Measurements from ENCODE around the gene PRDM1.

Gene PRDM1

DNA sequence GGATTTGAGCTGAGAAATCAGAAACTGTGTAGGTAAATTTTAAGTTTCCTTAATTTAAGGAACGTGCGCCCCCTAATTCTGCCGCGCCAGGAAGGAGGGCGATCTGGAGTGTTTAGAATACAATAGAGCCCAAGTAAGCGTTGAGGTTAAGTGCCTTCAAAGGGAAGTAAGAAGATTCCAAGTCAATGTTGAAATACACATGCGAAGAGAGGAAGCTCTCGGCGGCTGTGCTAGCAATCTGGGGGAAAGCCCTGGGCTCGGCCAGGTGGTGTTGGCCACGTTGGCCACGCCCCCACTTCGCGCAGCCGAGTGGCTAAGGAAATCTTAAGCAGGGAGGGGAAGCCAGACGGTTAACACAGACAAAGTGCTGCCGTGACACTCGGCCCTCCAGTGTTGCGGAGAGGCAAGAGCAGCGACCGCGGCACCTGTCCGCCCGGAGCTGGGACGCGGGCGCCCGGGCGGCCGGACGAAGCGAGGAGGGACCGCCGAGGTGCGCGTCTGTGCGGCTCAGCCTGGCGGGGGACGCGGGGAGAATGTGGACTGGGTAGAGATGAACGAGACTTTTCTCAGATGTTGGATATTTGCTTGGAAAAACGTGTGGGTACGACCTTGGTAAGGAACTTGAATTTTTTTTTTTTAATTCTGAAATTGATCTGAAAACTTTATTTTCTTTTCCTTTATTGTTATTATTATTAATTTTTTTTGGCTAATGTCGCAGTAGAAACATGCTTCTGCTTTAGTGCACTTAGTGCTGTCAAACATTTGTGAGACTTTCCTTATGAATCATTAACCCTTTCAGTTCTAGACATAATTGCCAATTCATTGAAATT lies at the start of gene PRDM1:
TSS of gene PRDM1 (plus strand) at position 353 of the 830 bp plus-strand sequence. CDS start at position 571, 218 bp downstream.
- DNase-seq (ENCODE audit: low read depth, low spot score): peak; percentile 91

DNA sequence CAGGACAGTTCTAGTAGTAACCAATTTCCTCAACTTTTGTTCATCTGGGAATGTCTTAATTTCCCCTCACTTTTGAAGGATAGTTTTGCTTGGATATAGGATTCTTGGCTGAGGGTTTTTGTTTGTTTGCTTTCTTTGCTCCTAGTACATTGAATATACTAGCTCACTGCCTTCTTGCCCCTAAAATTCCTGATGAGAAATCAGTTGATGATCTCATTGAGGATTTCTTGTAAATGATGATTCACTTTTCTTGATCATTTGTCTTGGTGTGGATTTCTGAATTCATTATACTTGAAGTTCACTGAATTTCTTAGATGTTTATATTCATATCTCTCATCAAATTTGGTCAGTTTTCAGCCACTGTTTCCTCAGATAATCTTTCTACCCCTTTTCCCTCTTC lies 49.1 kb upstream of the PRDM1 start:
- DNase-seq (ENCODE audit: low read depth, low spot score): no peak

DNA sequence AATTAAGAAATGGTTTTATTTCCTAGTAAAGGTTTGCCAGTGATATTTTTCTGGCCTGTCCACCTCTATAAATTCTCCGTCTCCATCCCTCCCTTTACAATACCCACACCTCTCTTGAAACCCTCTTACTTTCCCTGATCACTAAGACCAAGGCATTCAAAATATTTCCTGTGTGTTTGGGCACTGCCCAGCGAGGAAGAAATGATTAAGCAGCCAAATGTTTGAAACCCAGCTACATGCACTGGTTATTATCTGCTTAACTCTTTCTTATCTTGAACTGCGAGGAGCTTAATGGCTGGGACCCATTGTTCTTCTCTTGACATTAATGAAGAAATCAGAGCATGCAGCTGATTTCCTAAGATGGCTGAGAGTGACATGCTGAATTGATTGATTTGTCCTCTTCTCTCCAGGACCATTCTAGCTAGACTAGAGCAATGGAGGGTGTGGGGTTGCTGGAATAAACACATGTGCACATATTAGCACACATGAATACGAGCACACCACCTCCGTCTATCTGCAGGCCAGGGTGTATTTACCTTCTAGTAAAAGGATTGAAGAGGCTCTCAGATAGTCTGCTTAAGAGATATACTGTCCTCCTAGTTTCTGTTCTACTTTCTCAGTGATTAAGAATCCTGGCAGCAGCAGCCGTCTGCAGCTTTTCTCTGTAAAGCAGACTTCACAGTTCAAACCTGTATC lies 46.1 kb upstream of the PRDM1 start:
- no peak for DNase-seq (ENCODE audit: low read depth, low spot score)

- no peak for DNase-seq (ENCODE audit: low read depth, low spot score)
These were observed 42.0 kb upstream of the PRDM1 start for GRCh38 chr6:106044151-106044550.

- no peak for DNase-seq (ENCODE audit: low read depth, low spot score)
These were observed 41.1 kb upstream of the PRDM1 start for GRCh38 chr6:106045077-106045476.

- DNase-seq (ENCODE audit: low read depth, low spot score): peak; percentile 44
These were observed 39.9 kb upstream of the PRDM1 start for GRCh38 chr6:106046116-106046853.

- DNase-seq (ENCODE audit: low read depth, low spot score): no peak
These were observed 39.3 kb upstream of the PRDM1 start for GRCh38 chr6:106046854-106047200.

GRCh38 chr6:106048336-106048735 lies 37.8 kb upstream of the PRDM1 start:
- no peak for DNase-seq (ENCODE audit: low read depth, low spot score)

- DNase-seq (ENCODE audit: low read depth, low spot score): no peak
These were observed 35.6 kb upstream of the PRDM1 start for GRCh38 chr6:106050538-106050937.

DNA sequence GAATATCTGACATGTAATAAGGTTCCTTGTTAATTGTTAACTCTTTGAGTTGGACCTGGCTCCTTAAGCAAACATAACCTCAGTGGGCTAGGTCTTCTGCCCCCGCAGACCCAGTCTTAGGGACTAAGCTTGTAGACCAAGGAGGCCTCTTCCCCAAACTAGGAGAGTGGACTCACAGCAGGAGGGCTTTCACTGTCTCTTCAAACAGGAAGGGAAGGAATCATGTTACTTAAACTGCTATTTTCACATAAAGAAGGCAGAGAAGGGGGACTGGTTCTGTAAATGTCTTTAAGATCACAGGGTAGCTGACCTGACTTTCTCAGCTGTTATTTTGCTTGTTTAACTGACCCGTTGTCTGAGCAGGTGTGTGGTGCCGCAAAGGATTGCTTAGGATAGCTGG lies 34.9 kb upstream of the PRDM1 start:
- DNase-seq (ENCODE audit: low read depth, low spot score): peak; percentile 76

DNA sequence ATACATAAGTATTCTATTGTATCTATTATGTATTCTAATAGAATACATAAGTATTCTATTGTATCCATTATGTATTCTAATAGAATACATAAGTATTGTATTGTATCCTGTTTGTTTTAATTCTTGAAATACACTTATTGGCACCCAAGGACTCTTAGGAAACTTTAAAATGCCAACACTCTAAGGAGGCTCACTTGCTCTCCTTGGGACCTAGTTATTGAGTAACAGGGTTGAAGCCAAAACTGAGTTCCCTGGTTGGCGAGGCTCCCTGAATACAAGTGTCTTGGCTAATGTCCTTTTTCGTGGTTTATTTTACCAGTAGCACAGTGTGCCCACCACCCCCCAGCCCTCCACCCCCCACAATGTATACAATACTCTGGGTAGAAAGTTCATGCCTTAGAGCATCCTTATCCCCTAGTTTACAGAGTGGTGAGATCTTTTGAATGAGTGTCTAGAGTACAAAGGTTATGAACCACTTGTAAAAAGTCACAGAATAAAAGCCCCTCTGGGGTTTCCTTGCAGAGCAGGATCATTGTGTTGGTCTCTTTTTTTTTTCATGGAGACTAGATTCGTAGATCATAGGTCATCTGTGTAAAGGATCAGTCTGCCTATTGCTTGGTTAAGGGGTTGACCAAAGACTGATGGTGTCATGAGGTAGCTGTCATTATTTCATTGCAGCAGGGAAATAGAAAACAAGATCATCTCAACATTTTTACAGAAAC lies 32.5 kb upstream of the PRDM1 start:
- DNase-seq (ENCODE audit: low read depth, low spot score): no peak

DNA sequence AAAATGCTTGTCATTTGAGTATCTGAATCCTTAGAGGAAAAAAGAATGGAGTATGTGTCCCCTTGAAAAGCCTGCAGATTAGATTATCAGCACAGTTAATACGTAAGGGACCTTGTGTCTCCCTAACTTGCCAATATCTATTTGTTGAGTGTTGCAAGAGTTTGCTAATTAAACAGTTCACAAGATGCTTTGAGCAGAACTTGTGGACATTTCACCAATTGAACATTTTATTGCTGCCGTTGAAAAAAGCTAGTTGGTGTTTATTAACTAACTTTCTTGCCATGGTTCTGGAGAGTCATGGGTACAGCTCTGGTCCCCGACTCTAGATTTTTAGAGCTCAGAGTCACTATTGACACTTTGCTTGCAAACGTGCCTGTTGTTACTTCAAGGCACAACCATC lies 30.6 kb upstream of the PRDM1 start:
- DNase-seq (ENCODE audit: low read depth, low spot score): no peak

DNA sequence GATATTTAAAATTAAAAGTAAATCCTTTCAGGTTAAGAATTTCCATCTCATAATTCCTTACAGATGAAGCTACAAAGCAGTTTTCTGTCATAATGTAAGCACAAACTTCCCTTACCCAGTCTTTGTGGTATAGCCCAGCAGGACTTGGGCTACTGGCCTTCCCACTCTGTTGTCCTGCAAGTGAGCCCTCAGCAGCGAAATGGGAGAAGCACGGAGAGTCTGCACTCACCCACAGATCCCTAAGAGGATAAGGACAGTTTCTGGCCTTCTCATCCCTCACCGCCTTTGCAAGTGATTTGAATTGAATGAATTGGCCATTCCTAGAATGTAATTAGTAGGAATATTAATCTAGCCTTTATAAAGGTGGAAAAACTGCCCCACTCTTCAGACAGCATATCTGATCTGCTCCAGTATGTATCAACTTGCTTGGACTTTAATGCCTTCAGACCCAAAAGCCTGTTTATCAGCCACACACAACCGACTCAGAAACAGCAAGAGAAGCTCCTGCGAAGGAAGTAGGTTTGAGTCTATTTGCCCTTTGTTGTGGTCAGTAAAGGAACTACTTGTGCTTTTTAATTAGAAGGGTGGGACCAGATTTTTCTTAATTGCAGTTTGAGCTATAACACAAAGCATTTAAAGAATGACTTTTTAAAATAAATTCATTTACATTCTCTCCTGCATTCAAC lies 29.9 kb upstream of the PRDM1 start:
- peak; percentile 28 for DNase-seq (ENCODE audit: low read depth, low spot score)

- DNase-seq (ENCODE audit: low read depth, low spot score): no peak
These were observed 29.3 kb upstream of the PRDM1 start for GRCh38 chr6:106056746-106057390.

GRCh38 chr6:106059331-106059730 lies 26.8 kb upstream of the PRDM1 start:
- no peak for DNase-seq (ENCODE audit: low read depth, low spot score)

GRCh38 chr6:106060167-106060566 lies 26.0 kb upstream of the PRDM1 start:
- DNase-seq (ENCODE audit: low read depth, low spot score): no peak

GRCh38 chr6:106063448-106063850 lies 22.7 kb upstream of the PRDM1 start:
- no peak for DNase-seq (ENCODE audit: low read depth, low spot score)

DNA sequence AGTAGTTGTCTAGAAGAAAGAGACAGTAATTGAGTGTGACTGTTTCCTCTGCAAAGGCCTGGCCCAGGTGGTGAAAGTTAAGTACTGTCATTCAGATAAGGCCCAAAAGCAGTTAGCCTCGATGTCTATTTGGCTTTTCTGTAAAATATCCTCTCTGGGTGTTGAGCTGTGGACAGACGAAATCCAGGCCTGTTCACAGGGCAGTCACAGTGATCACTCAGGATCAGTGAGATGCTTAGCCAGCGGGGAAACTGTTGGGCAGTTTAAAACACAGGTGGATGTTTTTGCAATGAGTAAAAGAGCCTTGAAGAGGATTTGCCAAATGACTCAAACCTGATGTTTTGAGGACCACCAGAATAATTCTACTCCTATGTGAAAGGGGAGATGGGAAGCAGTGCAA lies 22.0 kb upstream of the PRDM1 start:
- DNase-seq (ENCODE audit: low read depth, low spot score): peak; percentile 71

- DNase-seq (ENCODE audit: low read depth, low spot score): no peak
These were observed 21.4 kb upstream of the PRDM1 start for GRCh38 chr6:106064756-106065155.

DNA sequence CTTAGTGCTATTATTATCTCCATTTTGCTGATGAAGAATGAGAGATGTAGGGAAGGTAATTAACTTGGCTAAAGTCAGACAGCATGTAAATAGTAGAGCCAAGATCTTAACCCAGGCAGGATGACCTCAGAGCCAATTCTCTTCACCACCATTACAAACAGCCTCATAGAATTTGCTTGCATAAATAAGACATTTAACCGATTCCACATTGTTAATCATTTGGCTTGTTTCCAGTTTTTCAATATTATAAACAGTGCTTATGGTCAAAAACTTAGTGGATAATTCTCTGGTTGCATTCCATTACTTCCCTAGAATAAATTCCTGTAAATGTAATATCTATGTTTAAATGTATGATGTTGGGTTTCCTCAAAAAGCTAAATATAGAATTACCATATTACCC lies 19.1 kb upstream of the PRDM1 start:
- no peak for DNase-seq (ENCODE audit: low read depth, low spot score)

DNA sequence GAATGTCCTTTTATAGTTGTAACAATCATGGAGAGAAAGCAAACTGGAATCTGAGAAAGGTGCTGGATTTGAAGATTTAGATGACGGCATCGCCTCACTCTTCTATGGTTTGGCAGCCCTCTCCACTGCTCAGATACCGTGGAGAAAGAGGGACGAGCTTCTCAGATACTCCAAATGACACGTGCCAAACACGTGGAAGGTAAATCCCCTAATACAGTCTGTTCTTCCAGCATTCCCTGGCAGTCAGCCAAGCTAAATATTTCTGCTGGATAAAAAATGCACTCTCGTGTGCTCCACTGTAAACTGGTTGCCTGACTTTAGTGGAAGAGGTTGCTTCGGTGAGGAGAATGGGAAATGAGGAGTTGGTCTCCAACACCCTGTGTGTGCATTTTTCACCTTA lies 16.7 kb upstream of the PRDM1 start:
- no peak for DNase-seq (ENCODE audit: low read depth, low spot score)

Measured in ELF-1 (cell line).